ENCODE results near the gene PSD. TPM values are rescaled to one million over a fixed set of nuclear protein-coding genes. Genes with fewer than 3 reads are reported as not detected.

PSD gene
- total and polyA plus RNA-seq, 2 donors (not counting 1 experiment from before 2014, with no cell fraction given) = 0.07 to 5.3 TPM

- H4K20me1 ChIP-seq (ENCODE audit: control insufficient read depth, extremely low read depth, insufficient read depth, low read length) = no peaks in the 10 kb centered on the region
- H3K4me2 ChIP-seq (ENCODE audit: extremely low read depth, insufficient read depth, low read length) = no peak overlapping the region
- H3K9me3 ChIP-seq (ENCODE audit: control insufficient read depth, insufficient read depth, low read depth, low read length) = no peaks in the 10 kb centered on the region
- H3K4me3 ChIP-seq (replicated peaks in 1 of 4; ENCODE audit: control extremely low read depth in 1 of 4, insufficient read depth in 1 of 4, low read depth in 3 of 4, low read length in 4 of 4) = no peak overlapping the region
- no peak overlapping the region for H2AFZ ChIP-seq (ENCODE audit: low read length)
- H3K9ac ChIP-seq (ENCODE audit: insufficient read depth, low read length) = no peak overlapping the region
- no peaks in the 10 kb centered on the region for H3K4me1 ChIP-seq (ENCODE audit: control insufficient read depth, extremely low read depth, insufficient read depth, low read length)
- TF ChIP-seq CTCF (conservative IDR thresholded peaks at IDR 0.05 in 1 of 2, IDR thresholded peaks at IDR 0.05 in 1 of 2; ENCODE audit: low read depth in 1 of 2, low read length in 2 of 2) = no peak
- TF ChIP-seq EZH2 (IDR thresholded peaks at IDR 0.05; ENCODE audit: low read length, missing control alignments) = no peak
- H3K79me2 ChIP-seq (ENCODE audit: control insufficient read depth, insufficient read depth, low read length) = no peaks in the 10 kb centered on the region
- peaks cover 18% of the 10 kb centered on the region for H3K36me3 ChIP-seq (ENCODE audit: control insufficient read depth, insufficient read depth, low read length)
- peak in 1 of 2 donors; percentile 64 for DNase-seq (ENCODE audit: low read depth in 2 of 2)
- H3K27ac ChIP-seq (ENCODE audit: insufficient read depth, low read length) = no peak overlapping the region
- no peaks in the 10 kb centered on the region for H3K27me3 ChIP-seq (ENCODE audit: control insufficient read depth, insufficient read depth, low read length)
Observed at GRCh38 chr10:102358712-102359382, 59.7 kb downstream of the PSD start.

DNA sequence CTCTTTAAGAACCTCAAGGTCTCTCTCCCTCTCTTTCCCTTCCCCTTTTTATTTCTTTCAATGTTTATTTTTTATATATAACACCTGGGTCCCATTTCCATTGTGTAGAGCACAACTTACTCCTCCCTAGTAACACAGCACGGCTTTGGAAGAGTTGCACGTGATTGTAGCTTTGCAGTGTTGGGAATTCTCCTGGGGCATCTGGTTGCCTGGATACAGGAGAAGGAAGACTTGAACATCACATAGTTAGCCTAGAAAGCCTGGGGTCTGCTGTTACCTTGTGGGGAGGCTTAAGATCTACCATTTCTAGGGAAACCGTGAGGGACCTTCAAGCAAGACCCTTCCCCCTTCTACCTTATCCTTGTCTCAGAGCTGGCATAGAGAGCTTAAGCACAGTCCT lies 64.1 kb downstream of the PSD start:
- Histone ChIP-seq H3K4me2 (ENCODE audit: extremely low read depth, insufficient read depth, low read length) (no peak overlapping the region), H3K9ac (ENCODE audit: insufficient read depth, low read length) (no peak overlapping the region), H3K4me1 (ENCODE audit: control insufficient read depth, extremely low read depth, insufficient read depth, low read length) (no peaks in the 10 kb centered on the region), H3K9me3 (ENCODE audit: control insufficient read depth, insufficient read depth, low read depth, low read length) (no peaks in the 10 kb centered on the region), H3K79me2 (ENCODE audit: control insufficient read depth, insufficient read depth, low read length) (no peaks in the 10 kb centered on the region), H3K27me3 (ENCODE audit: control insufficient read depth, insufficient read depth, low read length) (no peaks in the 10 kb centered on the region), H4K20me1 (ENCODE audit: control insufficient read depth, extremely low read depth, insufficient read depth, low read length) (no peaks in the 10 kb centered on the region), H3K27ac (ENCODE audit: insufficient read depth, low read length) (no peak overlapping the region), H3K36me3 (ENCODE audit: control insufficient read depth, insufficient read depth, low read length) (peaks cover 12% of the 10 kb centered on the region), H2AFZ (ENCODE audit: low read length) (no peak overlapping the region), H3K4me3 (replicated peaks in 1 of 4; ENCODE audit: control extremely low read depth in 1 of 4, insufficient read depth in 1 of 4, low read depth in 3 of 4, low read length in 4 of 4) (no peak overlapping the region)
- DNase-seq (ENCODE audit: low read depth in 2 of 2) = no peak
- no peak for TF ChIP-seq CTCF (conservative IDR thresholded peaks at IDR 0.05 in 1 of 2, IDR thresholded peaks at IDR 0.05 in 1 of 2; ENCODE audit: low read depth in 1 of 2, low read length in 2 of 2)
- TF ChIP-seq EZH2 (IDR thresholded peaks at IDR 0.05; ENCODE audit: low read length, missing control alignments) = no peak

Other genes starting within 250 kb of the PSD start
- gene ELOVL3, start 192.5 kb downstream of the PSD start, total RNA-seq = 0.26 and 0.66 TPM in 2 replicates
- gene ELOVL3, start 192.5 kb downstream of the PSD start, polyA plus RNA-seq = 0.24 and 0.27 TPM in 2 replicates
- not detected in 2 replicates for gene PITX3, start 177.3 kb downstream of the PSD start, total RNA-seq
- not detected in 2 replicates for gene PITX3, start 177.3 kb downstream of the PSD start, polyA plus RNA-seq
- gene GBF1, start 173.3 kb downstream of the PSD start, total RNA-seq = 14.4 and 24.6 TPM in 2 replicates
- gene GBF1, start 173.3 kb downstream of the PSD start, polyA plus RNA-seq = 24.1 and 31.6 TPM in 2 replicates
- 16.7 and 23.3 TPM in 2 replicates for gene NFKB2, start 23.1 kb downstream of the PSD start, total RNA-seq
- gene NFKB2, start 23.1 kb downstream of the PSD start, polyA plus RNA-seq = 6.8 and 7.6 TPM in 2 replicates
- gene FBXL15, start 2.1 kb upstream of the PSD start, total RNA-seq = 6.7 and 7.3 TPM in 2 replicates
- gene FBXL15, start 2.1 kb upstream of the PSD start, polyA plus RNA-seq = 2.2 and 2.8 TPM in 2 replicates
- 60.8 and 63.2 TPM in 2 replicates for gene CUEDC2, start 13.8 kb upstream of the PSD start, total RNA-seq
- 62.3 and 66.8 TPM in 2 replicates for gene CUEDC2, start 13.8 kb upstream of the PSD start, polyA plus RNA-seq
- under 0.01 and 0.17 TPM in 2 replicates for gene C10orf95, start 32.8 kb upstream of the PSD start, total RNA-seq
- not detected in 2 replicates for gene C10orf95, start 32.8 kb upstream of the PSD start, polyA plus RNA-seq
- 94.8 and 128 TPM in 2 replicates for gene ACTR1A, start 83.9 kb upstream of the PSD start, total RNA-seq
- 125 and 155 TPM in 2 replicates for gene ACTR1A, start 83.9 kb upstream of the PSD start, polyA plus RNA-seq
- 2.6 and 4.3 TPM in 2 replicates for gene SUFU, start 85.2 kb upstream of the PSD start, total RNA-seq
- gene SUFU, start 85.2 kb upstream of the PSD start, polyA plus RNA-seq = 5.6 and 8.2 TPM in 2 replicates
- gene TRIM8, start 225.7 kb upstream of the PSD start, total RNA-seq = 80.9 and 143 TPM in 2 replicates
- 93.2 and 152 TPM in 2 replicates for gene TRIM8, start 225.7 kb upstream of the PSD start, polyA plus RNA-seq